SU-DHL-6 (cell line): ENCODE measurements around the gene TNPO2.

Experiments
- EZH2phosphoT487 ChIP-seq: fragments of 200-600 bp; sonication (generic), shearing (Covaris generic); conservative IDR thresholded peaks from 2 replicates; pipeline ENCODE4 v1.6.1; 2018; ENCODE audit warnings: mild to moderate bottlenecking, antibody characterized with exemption, low read length, moderate library complexity, mixed read lengths
- TF ChIP-seq, protein P1 (sequence below): fragments of 200-600 bp; sonication (generic); IDR thresholded peaks from one replicate; pipeline ENCODE4 v1.5.1; 2017; ENCODE audit warnings: antibody characterized with exemption, mild to moderate bottlenecking, low read length, moderate library complexity; ENCODE audit not compliant: insufficient read depth, poor library complexity, severe bottlenecking

DNA sequence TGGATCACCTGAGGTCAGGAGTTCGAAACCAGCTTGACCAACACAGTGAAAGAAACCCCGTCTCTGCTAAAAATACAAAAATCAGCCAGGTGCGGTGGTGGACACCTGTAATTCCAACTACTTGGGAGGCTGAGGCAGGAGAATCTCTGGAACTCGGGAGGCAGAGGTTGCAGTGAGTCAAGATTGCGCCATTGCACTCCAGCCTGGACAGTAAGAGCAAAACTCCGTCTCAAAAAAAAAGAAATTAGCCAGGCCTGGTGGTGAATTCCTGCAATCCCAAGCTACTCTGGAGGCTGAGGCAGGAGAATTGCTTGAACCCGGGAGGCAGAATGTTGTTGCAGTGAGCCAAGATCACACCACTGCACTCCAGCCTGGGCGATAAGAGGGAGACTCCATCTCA lies 15.1 kb downstream of the TNPO2 start:
- TF ChIP-seq, protein P1, sequence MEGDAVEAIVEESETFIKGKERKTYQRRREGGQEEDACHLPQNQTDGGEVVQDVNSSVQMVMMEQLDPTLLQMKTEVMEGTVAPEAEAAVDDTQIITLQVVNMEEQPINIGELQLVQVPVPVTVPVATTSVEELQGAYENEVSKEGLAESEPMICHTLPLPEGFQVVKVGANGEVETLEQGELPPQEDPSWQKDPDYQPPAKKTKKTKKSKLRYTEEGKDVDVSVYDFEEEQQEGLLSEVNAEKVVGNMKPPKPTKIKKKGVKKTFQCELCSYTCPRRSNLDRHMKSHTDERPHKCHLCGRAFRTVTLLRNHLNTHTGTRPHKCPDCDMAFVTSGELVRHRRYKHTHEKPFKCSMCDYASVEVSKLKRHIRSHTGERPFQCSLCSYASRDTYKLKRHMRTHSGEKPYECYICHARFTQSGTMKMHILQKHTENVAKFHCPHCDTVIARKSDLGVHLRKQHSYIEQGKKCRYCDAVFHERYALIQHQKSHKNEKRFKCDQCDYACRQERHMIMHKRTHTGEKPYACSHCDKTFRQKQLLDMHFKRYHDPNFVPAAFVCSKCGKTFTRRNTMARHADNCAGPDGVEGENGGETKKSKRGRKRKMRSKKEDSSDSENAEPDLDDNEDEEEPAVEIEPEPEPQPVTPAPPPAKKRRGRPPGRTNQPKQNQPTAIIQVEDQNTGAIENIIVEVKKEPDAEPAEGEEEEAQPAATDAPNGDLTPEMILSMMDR = no peak
- TF ChIP-seq EZH2phosphoT487 = no peak
